Panc1 (cell line): Measurements from ENCODE around the gene ERAL1. TPM values are rescaled to one million over a fixed set of nuclear protein-coding genes. Genes with fewer than 3 reads are reported as not detected.
A peak's percentile ranks its signal among the peaks of the same experiment; 100 is the strongest.

ENCODE experiments used
- ATAC-seq: fragments of 200-7000 bp; cut with Tn5 transposase; 2 replicates; pipeline ENCODE4 v1.9.1; 2020; ENCODE audit warnings: mild to moderate bottlenecking, moderate library complexity
- BruUV-seq: library from RNA; stranded (reverse); fragments of 400-500 nt; replicated peaks from 2 replicates; lab custom pipeline; 2021; lab: Mats Ljungman, UMichigan
- CTCF ChIA-PET: fragments of 300-600 bp; sonication (Branson Sonifier 250); formaldehyde crosslinking; loops from one replicate; lab custom pipeline; 2022; ENCODE audit warnings: antibody characterized with exemption; lab: Charles Lee
- POLR2A ChIA-PET: fragments of 300-600 bp; sonication (Branson Sonifier 250); formaldehyde crosslinking; loops from one replicate; lab custom pipeline; 2022; ENCODE audit warnings: antibody characterized with exemption; lab: Charles Lee
- DNase-seq: peaks from one replicate; pipeline ENCODE4 v3.0.0-alpha.2; 2010; ENCODE audit warnings: low read depth, low spot score
- H3K27ac ChIP-seq: 2 replicates; pipeline ENCODE4 v1.5.1; 2011; ENCODE audit warnings: mild to moderate bottlenecking, low read length, inconsistent platforms
- H3K27me3 ChIP-seq: fragments of 200-500 bp; sonication (Bioruptor generic); 2 replicates; pipeline ENCODE4 v1.6.0; 2014; ENCODE audit warnings: low read length, inconsistent platforms; ENCODE audit not compliant: control insufficient read depth, insufficient read depth
- H3K36me3 ChIP-seq: fragments of 200-500 bp; sonication (Bioruptor generic); 2 replicates; pipeline ENCODE4 v1.5.1; 2014; ENCODE audit warnings: inconsistent platforms, mild to moderate bottlenecking, low read length, moderate library complexity; ENCODE audit not compliant: control insufficient read depth, insufficient read depth
- H3K4me1 ChIP-seq: 2 replicates; pipeline ENCODE4 v1.5.1; 2011; ENCODE audit warnings: inconsistent platforms, mild to moderate bottlenecking, low read length, moderate library complexity; ENCODE audit not compliant: control insufficient read depth, insufficient read depth
- H3K4me3 ChIP-seq, 2 experiments: 2 replicates each; pipeline ENCODE4 v1.5.1; 2011 to 2012; ENCODE audit warnings: low read depth in 2 of 2, low read length in 2 of 2, mild to moderate bottlenecking in 2 of 2, inconsistent platforms in 1 of 2, moderate library complexity in 1 of 2
- H3K9me3 ChIP-seq: fragments of 200-500 bp; sonication (Bioruptor generic); 2 replicates; pipeline ENCODE4 v1.5.1; 2014; ENCODE audit warnings: low read depth, mild to moderate bottlenecking, inconsistent platforms, low read length, moderate library complexity; ENCODE audit not compliant: control insufficient read depth, insufficient read depth
- POLR2AphosphoS5 ChIP-seq: IDR thresholded peaks from 2 replicates; pipeline ENCODE4 v1.6.1; 2012; ENCODE audit warnings: mild to moderate bottlenecking, low read depth, low read length, moderate library complexity
- SIN3A ChIP-seq: IDR thresholded peaks from 2 replicates; pipeline ENCODE4 v1.6.1; 2012; ENCODE audit warnings: low read depth, mild to moderate bottlenecking, low read length, moderate library complexity, borderline replicate concordance; ENCODE audit not compliant: insufficient read depth
- TCF7L2 ChIP-seq: IDR thresholded peaks from 2 replicates; pipeline ENCODE4 v1.6.1; 2011; ENCODE audit warnings: mild to moderate bottlenecking, low read depth, low read length, inconsistent platforms
- in situ Hi-C: cut with HindIII; loops from 2 replicates; pipeline ENCODE4 v1.10.0; 2016; ENCODE audit warnings: low sequenced_read_pairs, low pct_unique_long_range_greater_than_20kb
- intact Hi-C: fragments of 100-400 bp; cut with micrococcal nuclease; formaldehyde crosslinking; loops from one replicate; pipeline ENCODE4 v1.10.0; 2022; ENCODE audit not compliant: unreplicated experiment
- total RNA-seq: library from RNA; stranded (reverse); gene quantifications from one replicate; pipeline ENCODE4 v1.2.1, GENCODE V29; 2021; ENCODE audit not compliant: unreplicated experiment
- TF ChIP-seq, protein P1 (sequence below): fragments of 450-650 bp; IDR thresholded peaks from 2 replicates; pipeline ENCODE4 v1.5.1; 2017; ENCODE audit warnings: mild to moderate bottlenecking
- TF ChIP-seq, protein P2 (sequence below), 2 experiments: IDR thresholded peaks; 2 replicates each; pipeline ENCODE4 v1.6.1; 2011 to 2012; ENCODE audit warnings: low read depth in 2 of 2, control low read depth in 1 of 2, low read length in 1 of 2, mild to moderate bottlenecking in 1 of 2, moderate library complexity in 1 of 2; ENCODE audit not compliant: insufficient read depth in 1 of 2

The ERAL1 gene
- total RNA-seq, 1 experiment from 2014 or later: 74.2 TPM

DNA sequence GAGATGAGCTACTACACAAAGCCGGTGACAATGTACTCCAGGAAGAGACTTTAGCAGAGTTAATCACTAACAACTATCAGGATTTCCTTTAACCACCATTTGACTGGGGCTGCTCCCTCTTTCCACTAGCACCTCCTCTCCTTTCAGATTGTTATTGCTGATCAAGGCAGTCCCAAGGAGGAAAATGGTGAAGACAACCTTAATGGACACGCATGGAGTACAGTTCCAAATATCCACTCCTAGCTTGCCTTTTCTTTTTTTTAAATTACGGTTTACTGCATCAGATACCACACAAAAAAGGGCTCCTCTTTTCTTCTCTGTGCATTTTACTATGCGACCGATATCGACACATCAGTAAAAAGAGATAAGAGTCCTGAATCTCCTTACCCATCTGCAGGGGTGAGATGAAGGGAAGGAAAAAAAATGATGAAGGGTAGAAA lies 43.1 kb upstream of the ERAL1 start:
- H3K36me3 ChIP-seq: peaks cover 2% of the 10 kb centered on the region; the same call in 1 of the 2 replicates
- no peaks in the 10 kb centered on the region for H3K27me3 ChIP-seq
- ATAC-seq (peak; percentile 24; the same call in 1 of the 2 replicates), DNase-seq (peak; percentile 18)
- H3K27ac ChIP-seq: peak overlapping the region; percentile 90
- ChIA-PET POLR2A (interaction anchor here (0.5 kb wide), 1 partner anchor 45 kb away, joined by 5 read pairs; no protein-coding TSS in a partner anchor), CTCF (interaction anchor here (0.6 to 0.7 kb wide), 2 partner anchors 68 to 80 kb away, joined by 3 to 12 read pairs; no protein-coding TSS in a partner anchor)
- no peaks in the 10 kb centered on the region for H3K9me3 ChIP-seq
- BruUV-seq: TSS peak; percentile 71
- TF ChIP-seq POLR2AphosphoS5: no peak
- H3K4me1 ChIP-seq: peaks cover 50% of the 10 kb centered on the region
- in situ Hi-C loops (loop anchor here (10.0 kb wide), 1 partner anchor 47 kb away; no protein-coding TSS in a partner anchor), intact Hi-C loops (no loop called here)
- H3K4me3 ChIP-seq: peak overlapping the region; percentile 58 to 88

DNA sequence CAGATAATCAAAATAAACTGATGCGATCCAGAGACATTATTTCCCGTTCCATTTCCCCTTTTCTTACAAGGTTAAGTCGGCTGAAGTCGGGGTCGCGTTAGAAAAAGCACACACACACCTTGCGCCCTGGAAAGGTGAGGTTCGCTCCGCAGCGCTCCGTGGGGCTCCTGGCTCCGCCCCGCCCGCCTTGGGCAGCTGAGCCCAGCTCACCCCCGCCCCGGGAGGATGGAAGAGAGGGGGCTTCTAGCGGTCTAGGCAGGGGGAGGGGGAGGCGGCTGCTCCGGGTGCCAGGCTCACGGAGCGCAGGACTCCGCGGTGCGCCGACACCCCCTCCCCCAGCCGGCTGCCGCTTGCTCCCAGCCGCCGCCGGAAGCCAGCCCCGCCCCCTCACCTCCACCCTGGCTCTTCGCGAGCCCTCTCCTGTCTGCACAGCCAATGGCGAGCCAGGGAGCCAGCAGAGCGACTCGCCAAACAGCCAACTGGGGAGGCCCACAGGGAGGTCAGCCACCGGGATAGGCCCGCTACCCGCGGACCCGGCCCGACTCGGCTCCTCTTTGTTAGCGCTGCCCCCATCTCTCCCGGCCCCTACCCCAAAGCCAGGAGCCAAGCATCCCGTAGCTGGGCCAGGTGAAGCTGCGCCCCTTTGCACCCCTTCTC lies 42.6 kb upstream of the ERAL1 start:
- peak overlapping the region; percentile 90 for H3K27ac ChIP-seq
- peak; percentile 65 for DNase-seq
- peaks cover 2% of the 10 kb centered on the region; the same call in 1 of the 2 replicates for H3K36me3 ChIP-seq
- H3K4me3 ChIP-seq: peak overlapping the region; percentile 58 to 88
- BruUV-seq: no TSS peak
- H3K27me3 ChIP-seq: no peaks in the 10 kb centered on the region
- ChIA-PET CTCF (interaction anchor here (0.6 kb wide), 1 partner anchor 80 kb away, joined by 12 read pairs; no protein-coding TSS in a partner anchor), POLR2A (interaction anchor here (0.5 kb wide), 1 partner anchor 45 kb away, joined by 5 read pairs; no protein-coding TSS in a partner anchor)
- H3K4me1 ChIP-seq: peaks cover 46% of the 10 kb centered on the region
- no peaks in the 10 kb centered on the region for H3K9me3 ChIP-seq
- intact Hi-C loops (no loop called here), in situ Hi-C loops (loop anchor here (10.0 kb wide), 1 partner anchor 47 kb away; no protein-coding TSS in a partner anchor)
- ATAC-seq: peak; percentile 98
- TF ChIP-seq POLR2AphosphoS5: peak; percentile 75
- 0 out of 2 replicates have a peak, but pooled peaks have one; percentile 39 for TF ChIP-seq TCF7L2
- TF ChIP-seq, protein P1, sequence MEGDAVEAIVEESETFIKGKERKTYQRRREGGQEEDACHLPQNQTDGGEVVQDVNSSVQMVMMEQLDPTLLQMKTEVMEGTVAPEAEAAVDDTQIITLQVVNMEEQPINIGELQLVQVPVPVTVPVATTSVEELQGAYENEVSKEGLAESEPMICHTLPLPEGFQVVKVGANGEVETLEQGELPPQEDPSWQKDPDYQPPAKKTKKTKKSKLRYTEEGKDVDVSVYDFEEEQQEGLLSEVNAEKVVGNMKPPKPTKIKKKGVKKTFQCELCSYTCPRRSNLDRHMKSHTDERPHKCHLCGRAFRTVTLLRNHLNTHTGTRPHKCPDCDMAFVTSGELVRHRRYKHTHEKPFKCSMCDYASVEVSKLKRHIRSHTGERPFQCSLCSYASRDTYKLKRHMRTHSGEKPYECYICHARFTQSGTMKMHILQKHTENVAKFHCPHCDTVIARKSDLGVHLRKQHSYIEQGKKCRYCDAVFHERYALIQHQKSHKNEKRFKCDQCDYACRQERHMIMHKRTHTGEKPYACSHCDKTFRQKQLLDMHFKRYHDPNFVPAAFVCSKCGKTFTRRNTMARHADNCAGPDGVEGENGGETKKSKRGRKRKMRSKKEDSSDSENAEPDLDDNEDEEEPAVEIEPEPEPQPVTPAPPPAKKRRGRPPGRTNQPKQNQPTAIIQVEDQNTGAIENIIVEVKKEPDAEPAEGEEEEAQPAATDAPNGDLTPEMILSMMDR: no peak

DNA sequence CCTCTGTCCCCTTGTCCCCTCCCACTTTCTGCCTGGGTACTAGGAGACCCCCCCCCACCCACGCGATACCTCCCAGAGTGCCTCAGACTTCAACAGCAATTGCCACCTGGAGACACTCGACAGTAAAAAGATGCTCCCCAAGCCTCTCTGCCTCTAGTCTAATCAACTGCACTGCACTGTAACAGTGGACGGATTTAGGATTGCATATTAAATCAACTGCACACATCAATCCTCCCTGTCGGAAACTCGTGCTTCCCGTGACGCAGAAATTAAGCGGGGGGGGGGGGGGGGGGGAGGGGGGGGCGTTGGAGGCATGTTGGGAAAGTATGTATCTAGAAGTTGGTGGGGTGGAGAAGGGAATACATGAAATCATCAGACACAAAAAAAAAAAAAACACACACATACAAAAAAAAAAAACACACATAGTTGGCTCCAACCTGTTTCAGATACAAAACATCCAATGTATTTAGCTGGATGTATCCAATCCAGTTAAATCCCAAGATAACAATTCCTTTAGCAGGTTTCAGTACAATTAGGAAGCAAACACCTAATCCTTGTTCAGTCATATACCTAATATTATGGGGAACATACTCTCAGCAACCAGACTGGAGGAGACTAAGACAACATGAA lies 42.0 kb upstream of the ERAL1 start:
- Histone ChIP-seq H3K27me3 (no peaks in the 10 kb centered on the region), H3K9me3 (no peaks in the 10 kb centered on the region), H3K27ac (peak overlapping the region; percentile 90), H3K4me3 (peak overlapping the region; percentile 58 to 88), H3K4me1 (peaks cover 39% of the 10 kb centered on the region), H3K36me3 (peaks cover 2% of the 10 kb centered on the region; the same call in 1 of the 2 replicates)
- no TSS peak for BruUV-seq
- in situ Hi-C loops: loop anchor here (10.0 kb wide), 1 partner anchor 48 kb away; no protein-coding TSS in a partner anchor
- CTCF ChIA-PET: interaction anchor here (0.8 to 0.9 kb wide), 2 partner anchors 47 to 49 kb away, joined by 5 to 8 read pairs; no protein-coding TSS in a partner anchor
- peak; percentile 24 for DNase-seq
- POLR2A ChIA-PET: interaction anchor here (0.6 to 1.0 kb wide), 3 partner anchors 29 to 303 kb away, joined by 3 to 12 read pairs (median 5); no protein-coding TSS in a partner anchor
- ATAC-seq: peak; percentile 21
- intact Hi-C loops: no loop called here
- TF ChIP-seq SIN3A (no peak; the same call in 1 of the 2 replicates), POLR2AphosphoS5 (no peak)
- TF ChIP-seq, protein P2, sequence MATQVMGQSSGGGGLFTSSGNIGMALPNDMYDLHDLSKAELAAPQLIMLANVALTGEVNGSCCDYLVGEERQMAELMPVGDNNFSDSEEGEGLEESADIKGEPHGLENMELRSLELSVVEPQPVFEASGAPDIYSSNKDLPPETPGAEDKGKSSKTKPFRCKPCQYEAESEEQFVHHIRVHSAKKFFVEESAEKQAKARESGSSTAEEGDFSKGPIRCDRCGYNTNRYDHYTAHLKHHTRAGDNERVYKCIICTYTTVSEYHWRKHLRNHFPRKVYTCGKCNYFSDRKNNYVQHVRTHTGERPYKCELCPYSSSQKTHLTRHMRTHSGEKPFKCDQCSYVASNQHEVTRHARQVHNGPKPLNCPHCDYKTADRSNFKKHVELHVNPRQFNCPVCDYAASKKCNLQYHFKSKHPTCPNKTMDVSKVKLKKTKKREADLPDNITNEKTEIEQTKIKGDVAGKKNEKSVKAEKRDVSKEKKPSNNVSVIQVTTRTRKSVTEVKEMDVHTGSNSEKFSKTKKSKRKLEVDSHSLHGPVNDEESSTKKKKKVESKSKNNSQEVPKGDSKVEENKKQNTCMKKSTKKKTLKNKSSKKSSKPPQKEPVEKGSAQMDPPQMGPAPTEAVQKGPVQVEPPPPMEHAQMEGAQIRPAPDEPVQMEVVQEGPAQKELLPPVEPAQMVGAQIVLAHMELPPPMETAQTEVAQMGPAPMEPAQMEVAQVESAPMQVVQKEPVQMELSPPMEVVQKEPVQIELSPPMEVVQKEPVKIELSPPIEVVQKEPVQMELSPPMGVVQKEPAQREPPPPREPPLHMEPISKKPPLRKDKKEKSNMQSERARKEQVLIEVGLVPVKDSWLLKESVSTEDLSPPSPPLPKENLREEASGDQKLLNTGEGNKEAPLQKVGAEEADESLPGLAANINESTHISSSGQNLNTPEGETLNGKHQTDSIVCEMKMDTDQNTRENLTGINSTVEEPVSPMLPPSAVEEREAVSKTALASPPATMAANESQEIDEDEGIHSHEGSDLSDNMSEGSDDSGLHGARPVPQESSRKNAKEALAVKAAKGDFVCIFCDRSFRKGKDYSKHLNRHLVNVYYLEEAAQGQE (IDR thresholded peaks at IDR 0.05; ENCODE audit: insufficient read depth in 1 of 2, low read depth in 2 of 2, low read length in 1 of 2): no peak
- TF ChIP-seq, protein P1: no peak
